CD1c-positive myeloid dendritic cell (primary cell): ENCODE measurements around the gene ZNF385D.

Experiments
- DNase-seq: peaks from one replicate; pipeline ENCODE4 v3.0.0-alpha.2; 2016; ENCODE audit errors: extremely low spot score

The ZNF385D gene

GRCh38 chr3:21592828-21593227 lies 158.2 kb downstream of the ZNF385D start:
- DNase-seq = no peak

DNA sequence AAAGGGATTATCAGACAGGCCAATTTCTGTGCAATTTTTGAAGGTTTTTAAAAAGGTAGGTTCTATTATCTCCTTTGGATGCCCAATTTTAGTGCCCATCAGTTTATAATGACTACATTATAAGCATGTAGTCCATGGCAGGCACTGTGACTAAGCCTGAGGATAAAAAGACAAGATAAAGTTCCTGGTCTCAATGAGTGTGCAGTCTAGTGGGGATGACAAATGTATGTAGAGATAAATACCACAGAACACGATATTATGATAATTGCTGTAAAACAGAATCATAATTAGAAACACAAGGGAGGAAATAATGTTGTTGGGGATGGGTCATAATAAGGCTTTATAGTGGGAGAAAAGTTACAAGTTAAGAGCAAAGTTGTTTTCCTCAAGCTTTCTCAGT lies 163.1 kb downstream of the ZNF385D start:
- DNase-seq = no peak

DNA sequence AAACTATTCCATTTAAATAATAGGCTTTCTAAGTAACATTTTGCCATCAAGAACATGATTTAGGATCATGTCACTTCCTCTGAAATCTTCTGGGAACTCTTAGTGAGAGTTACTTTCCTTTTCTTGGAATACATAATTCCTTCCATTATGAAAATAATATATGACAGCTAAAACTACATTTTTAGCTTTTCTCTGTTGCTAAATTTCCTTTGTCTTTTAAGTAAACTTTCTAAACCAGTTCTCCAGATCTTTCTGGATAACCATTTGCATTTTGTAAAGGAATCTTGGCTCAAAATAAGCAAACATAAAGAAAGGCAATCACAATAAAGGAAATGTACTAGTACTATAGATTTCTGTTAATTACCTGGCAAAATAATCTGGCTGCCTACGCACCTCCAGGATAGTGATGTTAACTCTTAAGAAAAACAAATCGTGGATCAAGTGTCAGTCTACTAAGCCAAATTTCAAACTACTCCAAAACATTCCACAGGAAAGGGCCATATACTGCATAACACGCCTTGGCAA lies 165.7 kb downstream of the ZNF385D start:
- no peak for DNase-seq

- DNase-seq = no peak
These were observed 177.7 kb downstream of the ZNF385D start for GRCh38 chr3:21573291-21573690.

DNA sequence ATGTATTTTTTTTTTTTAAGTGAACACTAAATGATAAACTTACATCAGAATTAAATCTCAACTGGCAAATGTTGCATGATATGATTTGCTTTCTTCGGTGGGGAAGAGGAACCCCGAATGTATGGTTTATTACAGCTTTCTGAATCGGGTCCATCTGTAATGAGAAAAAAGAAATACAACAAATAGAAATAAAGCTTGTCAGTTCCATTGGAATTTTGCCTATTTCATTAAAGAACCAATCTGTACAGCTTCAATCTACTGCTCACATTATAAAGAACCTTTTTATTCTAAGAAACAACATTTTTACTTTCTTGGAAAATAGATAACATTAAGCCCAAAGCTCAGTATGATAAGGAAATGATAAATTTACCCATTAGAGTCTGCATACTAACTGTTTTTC lies 186.5 kb downstream of the ZNF385D start:
- no peak for DNase-seq

DNA sequence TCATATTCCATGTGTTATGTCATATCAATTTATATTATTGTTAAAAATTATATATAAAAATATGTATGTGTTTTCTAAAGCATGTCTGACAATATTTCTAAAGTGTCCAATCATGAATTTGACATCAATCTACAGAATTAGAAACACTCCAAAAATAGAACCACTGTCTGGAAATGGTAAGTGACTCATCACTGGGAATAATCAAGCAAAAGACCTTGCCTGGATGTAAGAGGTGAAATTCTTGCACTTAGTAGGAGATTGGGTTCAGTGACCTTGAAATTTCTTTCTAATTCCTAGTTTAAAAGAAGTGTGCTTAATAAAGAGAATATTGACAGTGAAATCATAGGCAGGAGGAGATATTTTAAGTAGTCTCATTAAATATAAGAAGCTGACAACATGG lies 188.8 kb downstream of the ZNF385D start:
- no peak for DNase-seq

DNA sequence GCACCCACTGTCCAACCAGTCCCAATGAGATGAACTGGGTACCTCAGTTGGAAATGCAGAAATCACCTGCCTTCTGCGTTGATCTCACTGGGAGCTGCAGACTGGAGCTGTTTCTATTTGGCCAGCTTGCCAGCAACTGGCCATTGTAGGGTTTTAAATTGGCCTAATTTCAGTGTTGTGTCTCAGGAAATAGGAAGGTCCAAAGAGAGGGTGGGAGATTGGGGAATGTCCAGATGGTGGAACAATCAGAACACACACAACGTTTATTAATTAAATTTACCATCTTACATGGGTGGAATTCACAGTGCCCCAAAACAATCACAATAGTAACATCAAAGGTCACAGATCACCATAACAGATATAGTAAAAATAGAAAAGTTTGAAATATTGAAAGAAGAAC lies 189.5 kb downstream of the ZNF385D start:
- DNase-seq = no peak

DNA sequence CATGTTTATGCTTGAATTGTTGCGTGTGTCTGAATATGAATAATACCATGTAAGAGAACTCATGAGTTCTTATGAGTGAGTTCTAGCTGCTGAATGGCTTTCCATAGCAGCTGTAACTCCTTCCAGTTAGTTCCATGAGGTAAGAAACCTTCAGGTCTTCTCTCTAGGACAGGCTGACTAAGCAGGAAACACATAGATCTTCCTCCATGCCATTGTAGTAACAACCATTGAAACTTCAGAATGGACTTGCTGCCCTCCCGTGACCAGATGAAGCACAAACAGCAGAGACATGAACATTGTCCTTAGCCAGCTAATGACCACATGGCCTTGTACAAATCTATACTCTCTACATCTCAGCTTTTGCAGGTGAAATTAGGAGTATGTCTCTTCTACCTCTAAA lies 200.0 kb downstream of the ZNF385D start:
- DNase-seq = no peak

GRCh38 chr3:21544076-21544462 lies 206.9 kb downstream of the ZNF385D start:
- DNase-seq = no peak

DNA sequence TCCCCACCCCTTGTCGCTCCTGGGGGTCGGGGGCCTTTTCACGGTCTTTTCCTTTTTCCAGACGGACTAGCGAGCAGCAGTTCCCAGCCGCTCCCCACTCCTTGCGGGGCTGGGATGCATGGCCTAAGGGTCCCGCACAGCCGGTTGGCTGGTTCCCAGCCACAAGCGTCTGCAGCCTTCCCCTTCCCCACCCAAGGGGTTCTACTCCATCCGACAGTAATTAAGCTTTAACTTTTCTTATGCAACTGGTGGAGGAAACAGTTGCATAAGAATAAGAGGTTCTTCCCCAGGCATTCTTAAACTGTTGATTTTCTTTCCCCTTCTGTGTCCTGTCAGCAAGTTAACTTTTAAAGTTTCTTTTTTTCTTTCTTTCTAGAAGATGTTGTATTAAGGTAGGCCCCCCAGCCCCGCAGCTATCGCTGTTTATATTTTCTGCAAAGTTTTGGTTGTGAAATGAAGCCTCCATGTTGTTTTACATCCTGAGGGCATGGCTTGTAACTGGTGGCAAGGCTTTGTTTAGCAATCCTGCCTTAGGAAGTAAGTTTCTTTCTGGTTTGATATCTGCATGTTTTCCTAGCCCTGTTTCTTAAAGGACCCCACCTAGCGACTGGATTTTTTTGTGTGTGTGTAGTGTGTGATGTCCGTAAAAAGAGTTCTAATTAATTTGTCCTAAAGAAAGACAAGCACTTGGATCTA lies 207.5 kb downstream of the ZNF385D start:
- no peak for DNase-seq

DNA sequence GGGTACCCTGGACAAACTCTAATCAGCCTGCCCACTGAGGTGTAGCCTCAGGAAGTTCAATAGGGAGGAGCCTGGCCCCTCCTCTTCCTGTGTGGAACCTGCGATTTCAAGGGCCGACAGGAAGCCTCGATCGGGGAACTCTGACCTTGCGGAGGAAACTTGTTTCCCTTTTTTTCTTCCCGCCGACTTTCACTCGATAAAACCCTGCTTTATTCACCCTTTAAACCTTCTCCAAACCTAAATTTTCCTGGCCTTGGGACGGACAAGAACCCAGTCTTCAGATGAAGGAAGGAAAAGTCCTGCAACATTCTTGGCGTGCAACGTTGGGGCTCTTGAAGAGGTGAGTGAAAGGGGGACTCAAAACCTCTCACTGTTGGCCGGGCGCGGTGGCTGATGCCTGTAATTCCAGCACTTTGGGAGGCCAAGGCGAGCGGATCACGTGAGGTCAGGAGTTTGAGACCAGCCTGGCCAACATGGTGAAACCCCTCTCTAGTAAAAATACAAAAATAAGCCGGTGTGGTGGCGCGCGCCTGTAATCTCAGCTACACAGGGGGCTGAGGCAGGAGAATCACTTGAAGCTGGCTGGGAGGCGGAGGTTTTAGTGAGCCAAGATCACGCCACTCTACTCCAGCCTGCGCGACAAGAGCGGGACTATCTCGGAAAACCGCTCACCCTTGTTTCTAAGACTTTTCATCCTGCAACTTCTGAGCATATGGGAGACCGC lies 208.2 kb downstream of the ZNF385D start:
- no peak for DNase-seq

- no peak for DNase-seq
These were observed 210.7 kb downstream of the ZNF385D start for GRCh38 chr3:21540265-21540664.

DNA sequence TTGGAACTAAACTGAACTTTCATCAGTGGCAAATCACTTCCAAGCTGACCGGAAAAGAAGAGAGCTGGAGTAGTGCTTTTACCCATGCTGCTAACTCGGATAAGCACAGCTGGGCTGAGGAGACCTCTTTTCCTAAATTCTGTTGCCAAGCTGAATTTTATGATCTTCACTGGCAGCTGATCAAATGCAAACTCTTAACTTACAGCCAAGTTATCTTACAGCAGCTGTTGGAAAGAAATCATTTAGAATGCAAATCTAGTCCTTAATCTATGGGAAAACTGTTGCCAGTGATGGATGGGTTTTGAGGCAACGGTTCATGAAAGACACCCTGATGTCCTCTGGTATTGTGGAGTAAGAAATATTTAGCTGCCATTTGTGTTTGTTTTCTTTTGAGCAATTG lies 216.5 kb downstream of the ZNF385D start:
- no peak for DNase-seq

GRCh38 chr3:21533002-21533401 lies 218.0 kb downstream of the ZNF385D start:
- peak; percentile 3 for DNase-seq

DNA sequence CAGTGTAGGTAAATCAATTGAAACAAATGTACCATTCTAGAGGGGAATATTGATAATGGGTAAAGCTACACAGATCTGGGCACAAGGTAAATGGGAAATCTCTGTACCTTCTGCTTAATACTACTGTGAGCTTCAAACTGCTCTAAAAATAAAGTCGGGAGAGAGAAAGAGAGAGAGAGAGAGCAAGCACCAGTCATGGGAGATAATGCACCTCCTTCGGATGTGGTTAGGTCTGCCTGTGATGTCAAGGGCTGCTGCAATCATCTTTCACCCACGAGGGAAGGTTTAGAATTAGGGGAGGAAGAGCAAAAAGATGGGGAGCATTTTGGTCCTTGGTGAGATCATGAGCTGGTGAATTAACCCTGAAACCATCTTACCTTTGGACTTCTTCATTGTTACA lies 219.1 kb downstream of the ZNF385D start:
- DNase-seq = no peak

DNA sequence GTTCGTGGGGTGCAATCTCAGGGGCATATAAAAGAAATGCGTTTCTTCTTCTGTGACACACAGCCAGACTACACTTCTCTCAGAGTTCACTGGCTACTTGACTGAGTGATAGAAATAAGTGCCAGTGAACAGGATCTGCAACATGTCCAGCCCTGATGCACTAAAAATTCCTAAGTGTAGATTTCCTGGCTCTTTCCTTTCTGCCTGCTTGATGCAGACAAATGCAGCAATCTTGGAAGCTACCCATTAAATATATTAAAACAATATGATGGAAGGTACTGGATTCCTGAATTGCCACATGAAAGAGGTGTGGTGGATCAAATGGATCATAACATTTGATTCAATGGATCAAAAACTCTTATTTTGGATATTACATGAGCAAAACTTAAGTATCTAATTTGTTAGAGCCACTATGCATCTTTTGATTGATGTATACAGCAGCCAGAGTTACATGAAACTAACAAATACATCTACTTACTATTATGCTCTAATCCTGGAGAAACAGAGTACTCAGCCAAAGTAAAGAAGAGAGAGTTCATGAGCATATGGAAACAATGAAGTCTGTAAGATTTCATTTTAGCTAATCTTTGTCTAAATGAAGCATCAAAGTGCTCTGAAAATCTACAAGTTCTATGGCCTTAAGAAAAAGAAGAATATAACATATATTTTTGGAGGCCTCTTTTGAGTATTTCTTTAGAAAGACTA lies 222.6 kb downstream of the ZNF385D start:
- DNase-seq = no peak

DNA sequence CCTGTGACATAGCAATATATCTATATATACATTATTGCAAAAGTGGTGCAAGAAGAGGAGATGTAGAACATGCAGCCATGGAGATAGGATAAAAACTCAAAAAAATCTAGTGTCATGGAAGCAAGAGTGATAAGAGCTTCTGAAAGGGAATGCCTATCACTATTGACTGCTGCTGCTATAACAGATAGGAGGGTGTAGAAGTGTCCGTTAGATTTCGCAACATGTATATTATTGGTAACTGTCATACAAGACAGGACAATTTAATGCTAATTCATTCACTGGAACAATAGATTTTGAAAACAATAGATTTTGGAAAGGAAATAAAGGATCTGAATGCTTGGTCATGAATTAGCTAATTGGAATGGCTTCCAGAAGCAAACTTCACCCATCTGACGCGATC lies 224.5 kb downstream of the ZNF385D start:
- no peak for DNase-seq

- DNase-seq = no peak
These were observed 226.9 kb downstream of the ZNF385D start for GRCh38 chr3:21524133-21524532.

DNA sequence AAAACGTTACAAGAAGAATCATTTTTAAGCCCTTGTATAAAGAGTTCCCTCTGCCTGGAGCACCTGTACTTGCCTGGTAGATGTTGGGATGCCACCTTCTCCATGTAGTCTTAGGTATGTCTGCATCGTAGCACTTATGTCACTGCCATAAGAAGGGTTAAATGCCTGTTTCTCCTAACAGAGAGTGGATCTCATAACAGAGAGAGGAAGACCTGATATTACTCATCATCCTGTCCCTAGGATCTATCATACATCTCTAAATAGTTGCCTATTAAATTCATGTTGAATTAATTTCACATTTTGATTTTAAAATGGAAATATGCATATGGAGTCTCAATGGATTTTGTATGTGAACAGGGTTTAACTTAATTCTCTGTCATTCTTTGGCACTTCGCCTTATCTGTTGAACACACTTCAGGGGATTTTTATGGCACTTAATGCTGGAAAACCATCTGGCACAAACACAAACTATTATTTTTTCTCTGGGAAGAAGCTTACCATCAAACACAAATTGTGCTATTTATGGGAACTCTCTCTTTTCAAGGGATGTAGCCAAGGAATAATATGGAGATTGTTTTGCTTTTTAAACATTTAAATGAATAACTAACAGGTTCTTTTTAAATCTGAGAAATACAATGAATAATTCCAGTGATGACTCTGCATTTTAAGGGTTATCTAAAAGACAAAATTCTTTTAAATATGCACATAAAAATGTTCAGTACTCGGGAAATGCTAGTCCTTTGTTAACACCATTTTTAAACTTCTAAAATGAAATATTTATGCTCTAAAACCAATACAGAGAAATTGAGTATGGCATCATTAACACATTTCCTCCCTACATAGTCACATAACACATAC lies 230.7 kb downstream of the ZNF385D start:
- no peak for DNase-seq

GRCh38 chr3:21517184-21517583 lies 233.8 kb downstream of the ZNF385D start:
- DNase-seq = no peak

DNA sequence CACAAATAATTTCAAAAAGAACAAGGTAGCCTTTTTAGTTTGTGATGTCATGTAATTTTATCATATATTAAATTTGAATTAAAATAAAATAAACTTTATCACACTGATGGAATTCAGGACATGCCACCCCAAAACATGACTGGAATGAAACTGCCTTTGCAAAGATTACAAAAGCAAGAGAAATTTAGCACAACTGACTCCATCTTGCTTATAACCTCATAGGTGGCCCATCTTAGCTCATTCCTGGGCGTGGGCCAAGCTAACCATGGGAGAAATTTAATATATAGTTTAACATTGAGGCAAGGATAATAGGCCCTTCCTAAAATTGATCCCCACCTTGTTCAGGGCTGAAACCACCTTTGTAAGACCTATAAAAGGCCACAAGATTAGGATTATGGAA lies 235.6 kb downstream of the ZNF385D start:
- DNase-seq = no peak
